GM21825 (cell line): Measurements from ENCODE around the gene PLCB2.

Source experiments
- ATAC-seq: cut with Tn5 transposase; IDR thresholded peaks from one replicate; pipeline ENCODE4 v1.9.1; 2021; ENCODE audit warnings: mild to moderate bottlenecking, moderate library complexity; ENCODE audit not compliant: unreplicated experiment

PLCB2 gene

DNA sequence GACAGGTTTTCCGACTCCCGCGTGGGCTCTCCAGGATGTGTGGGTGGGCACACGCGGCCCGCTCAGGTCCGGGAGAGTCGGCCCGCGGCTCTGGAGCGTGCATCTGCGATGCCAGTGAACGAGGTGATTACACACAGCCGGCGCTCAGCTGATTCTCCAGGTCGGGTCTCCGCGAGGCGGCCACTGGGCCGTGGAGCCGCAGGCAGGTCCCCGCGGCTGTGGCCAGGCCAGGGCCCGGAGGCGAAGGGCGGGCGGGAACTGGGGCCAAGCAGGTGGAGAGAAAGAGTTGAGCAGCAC lies 55.6 kb downstream of the PLCB2 start:
- ATAC-seq, result no peak

DNA sequence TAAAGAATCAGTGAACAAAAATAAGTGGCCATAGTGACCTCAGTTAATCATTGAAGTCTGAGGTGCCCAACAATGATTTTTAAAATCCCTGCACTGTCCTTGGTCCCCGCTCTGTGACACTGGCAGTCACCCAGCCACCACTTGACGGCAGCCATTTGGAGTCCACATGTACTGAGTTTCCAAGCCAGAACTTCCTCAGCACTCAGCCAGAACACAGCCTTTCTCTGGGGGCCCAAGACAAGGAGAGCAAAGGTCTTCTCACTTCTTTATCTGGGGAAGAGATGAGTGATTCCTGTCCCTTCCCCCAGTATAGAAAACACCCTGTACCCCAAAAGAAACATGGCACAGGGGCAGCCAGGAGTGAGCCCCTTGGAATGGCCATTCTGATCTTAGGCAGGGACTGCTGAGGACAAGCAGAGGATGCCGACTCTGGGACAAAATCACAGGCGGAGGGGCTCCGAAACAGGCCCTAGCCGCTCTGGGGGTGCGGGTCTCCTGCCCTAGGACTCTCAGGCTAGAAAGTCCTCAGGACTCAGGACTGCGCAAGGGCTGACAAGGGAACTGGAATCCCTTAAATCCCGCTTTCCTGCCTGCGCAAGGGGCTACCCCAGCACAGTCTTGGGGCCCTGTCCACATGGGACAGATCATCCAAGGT lies 56.1 kb downstream of the PLCB2 start:
- no peak for ATAC-seq

DNA sequence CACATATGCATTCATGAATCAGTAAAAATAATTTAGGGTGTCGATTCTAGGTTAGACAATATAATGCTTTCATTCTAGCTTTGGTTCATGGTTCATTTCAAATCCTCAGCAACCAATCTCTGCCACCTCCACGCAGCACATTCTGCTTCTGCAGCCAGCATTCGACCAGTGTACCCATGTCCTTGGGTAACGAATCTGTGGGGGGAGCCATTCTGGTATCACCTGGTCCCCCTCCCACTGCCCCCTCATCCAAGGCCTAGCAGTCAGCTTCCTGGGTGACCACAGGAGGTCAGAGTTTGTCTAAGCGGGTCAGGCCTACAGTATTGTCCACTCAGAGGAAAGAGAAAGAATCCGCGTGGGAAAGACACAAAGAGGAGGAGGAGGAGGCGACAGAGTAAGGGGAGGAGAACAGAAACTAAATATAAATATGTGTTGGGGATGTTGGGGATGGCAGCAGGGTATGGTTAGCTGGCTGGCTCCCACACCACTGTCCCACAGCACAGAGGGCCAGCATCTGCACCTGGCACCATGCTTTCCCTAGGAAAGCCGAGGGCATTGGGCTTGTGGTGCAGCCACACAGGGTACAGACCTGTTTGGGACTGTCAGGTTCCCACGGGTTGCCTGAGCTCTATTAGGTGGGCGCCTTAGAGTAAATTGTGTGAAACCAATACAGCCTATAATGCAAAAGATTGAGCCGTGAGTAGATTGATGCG lies 56.8 kb downstream of the PLCB2 start:
- ATAC-seq, result no peak

DNA sequence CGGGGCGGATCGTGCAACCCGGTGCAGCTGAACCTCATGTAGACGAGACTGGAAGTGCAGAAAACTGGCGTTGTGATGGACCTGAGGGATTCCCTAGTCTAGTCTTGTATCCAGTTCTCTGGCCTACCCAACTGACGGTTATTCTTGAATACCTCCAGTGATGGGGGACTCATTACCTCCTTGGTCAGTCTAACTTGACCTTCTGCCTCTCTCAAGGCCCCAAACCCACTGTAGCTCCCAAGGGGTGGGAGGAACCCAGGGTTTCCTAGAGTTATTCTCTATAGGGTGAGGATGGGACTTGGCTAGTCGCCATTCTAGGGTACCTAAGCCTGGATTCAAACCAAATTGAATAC lies 57.5 kb downstream of the PLCB2 start:
- ATAC-seq, result no peak

DNA sequence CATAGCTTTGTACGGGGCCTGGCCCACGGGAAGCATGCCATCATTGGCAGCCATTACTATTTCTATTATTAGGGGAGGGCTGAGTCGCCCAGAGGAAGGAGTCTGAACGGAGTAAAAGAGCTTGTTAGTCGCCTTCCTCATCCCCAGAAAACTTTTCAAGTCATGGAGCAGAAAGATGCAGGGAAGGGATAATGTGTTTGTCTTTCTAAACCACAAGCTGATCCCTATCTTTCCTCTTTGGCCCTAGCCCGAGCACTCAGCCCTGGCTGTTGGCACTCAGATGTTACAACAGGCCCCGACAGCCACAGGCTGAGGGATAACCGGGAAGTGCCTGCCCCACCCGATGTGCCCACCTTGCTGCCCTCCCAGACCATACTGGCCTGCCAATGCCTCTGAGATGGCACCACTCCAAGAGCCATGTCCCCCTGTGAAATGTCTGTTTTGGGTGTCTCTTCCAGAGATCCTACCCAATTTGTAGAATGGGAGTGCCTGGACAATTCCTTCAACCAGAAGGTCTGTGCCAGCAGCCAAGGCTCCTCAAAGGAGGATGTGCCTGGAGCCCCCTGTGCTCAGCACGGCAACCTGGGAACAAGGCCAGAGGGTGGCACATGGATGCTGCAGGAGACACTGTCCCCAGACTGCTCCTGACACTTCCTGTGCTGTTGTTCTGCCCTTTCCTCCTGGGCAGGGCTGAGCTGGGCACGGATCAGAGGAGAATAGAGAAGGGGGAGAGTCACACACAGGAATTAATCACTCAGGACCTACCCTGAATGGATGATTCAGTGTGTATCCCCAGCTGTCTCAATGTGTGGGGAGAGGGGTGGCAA lies 58.0 kb downstream of the PLCB2 start:
- no peak for ATAC-seq

DNA sequence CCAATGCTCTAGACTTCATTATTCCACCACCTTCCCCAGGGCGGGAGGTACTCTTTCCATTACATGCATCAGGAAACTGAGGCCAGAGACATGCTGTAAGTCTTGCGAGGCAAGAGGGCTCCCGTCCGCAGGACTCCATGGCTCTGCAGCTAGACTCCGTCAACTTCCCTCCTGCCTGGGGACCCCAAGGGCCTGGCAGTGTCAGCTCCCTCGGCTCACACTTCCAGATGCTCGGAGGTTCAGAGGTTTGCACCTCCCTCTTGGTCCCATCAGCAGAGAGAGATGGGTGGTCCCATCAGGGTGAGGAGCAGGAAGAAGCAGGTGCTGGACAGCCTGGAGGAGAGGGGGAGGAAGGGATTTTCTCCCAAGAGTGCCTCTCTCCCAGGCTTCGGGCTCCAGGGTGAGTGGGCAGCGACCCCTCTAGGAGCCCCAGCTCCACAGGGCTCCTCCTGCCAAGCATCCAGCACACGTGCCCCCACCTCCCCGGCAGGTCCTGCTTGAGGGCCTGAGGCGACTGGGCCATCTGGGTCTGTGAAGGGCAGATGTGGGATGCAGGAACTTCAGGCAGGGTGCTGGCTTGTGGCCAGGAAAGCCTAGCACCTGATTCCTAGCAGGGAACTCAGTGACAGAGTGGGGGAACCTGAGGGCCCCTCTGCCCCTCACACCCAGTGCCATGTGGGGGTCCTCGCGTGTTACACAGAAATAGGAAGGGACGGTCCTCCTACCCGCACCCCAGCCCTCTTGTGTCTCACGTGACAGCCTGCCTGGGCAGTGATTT lies 59.5 kb downstream of the PLCB2 start:
- no peak for ATAC-seq

DNA sequence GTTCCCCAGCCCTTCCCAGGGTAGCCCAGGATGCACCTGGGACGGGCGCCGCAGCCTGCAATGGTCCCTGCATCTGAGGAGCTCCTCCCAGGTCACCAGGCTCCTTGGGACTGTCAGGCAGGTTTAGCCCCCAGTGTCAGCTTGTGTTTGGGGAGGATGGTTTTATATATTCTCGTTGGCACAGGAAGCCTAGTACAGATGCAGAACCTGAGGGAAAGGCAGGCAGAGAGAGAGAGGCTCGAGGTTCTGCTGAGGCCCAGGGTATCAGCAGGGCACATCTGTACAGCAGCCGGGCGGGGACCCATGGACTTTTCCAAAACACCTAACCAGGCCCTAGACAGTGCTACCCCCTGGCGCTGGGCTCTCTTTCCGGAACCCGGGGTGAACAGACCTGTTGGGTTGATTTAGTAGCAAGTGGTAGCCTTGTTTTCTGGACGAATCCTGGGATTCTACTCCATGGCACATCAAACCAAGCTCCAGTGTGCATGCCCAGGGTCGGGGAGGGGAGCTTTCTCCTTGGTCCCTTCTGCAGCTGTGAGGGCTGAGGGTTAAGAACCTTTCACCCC lies 60.2 kb downstream of the PLCB2 start:
- ATAC-seq, result no peak

DNA sequence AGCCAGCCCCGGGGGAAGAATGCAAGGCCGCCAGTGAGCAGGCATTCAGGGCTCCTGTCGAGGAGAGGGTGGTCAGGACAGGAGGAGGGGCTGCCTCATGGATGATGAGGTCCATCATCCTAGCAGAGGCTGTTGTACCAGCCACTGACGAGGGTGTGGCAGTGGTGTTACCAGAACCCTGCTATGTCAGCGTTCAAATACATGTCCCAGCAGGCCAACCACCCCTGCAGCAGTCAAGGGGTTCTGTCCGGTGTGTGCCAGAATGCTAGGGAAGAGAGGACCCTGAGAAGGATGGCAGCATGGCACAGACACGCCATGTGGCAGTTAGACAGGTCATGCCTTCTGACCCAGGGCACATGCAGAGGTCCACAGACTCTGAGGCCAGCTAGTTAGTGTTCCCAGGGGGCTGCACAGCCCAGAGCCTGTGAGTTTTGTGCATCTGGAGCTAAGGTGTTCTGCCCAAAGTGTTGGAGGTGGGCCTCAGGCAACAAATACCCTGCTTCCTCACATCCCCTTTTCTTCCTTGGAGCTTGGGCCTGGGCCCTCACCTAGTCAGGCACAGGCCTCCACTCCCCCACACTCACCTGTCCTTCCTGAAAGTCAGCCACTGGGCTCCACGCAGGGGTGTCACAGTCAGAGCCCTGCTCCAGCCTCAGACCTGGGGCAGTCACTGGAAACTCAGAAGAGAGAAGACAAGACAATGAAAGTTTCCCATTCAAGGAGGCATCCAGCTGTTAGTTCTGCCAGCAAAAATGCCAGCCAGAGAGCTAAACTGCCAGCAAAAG lies 61.0 kb downstream of the PLCB2 start:
- no peak for ATAC-seq

DNA sequence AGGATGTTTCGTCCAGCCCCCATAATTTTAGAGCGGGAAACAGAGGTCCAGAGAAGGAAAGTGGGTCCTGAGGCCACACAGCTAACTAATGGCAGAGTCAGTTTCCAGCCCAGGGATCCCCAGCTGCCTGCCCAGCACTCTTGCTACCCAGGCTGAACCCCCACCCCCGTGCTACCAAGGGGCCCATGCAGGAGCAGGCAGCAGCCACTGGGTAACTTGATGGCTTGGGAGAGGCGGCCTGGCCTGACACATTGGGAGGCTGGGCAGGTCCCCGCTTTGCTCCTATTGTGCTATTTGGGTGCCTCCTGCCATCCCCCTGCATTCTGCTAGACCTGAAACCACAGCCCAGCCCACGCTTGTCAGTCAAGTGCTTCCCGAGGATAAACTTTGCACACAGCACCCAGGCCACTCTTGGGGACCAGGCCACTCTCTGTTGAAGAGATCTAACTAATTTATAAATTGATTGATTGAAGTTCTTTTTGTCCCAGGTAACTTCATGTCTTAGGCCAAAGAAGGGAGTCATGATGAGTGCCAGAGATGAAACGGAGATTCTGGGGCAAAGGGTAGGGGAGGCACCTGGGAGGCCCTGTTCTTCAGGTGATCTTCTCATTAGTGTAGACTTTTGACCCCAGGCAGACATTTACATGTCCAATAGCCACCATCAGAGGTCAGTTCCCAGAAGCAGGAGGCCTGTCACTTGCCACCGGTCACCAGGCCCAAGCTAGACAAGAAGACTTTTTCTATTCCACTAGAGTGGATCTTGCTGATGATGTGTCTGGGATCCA lies 61.9 kb downstream of the PLCB2 start:
- no peak for ATAC-seq

DNA sequence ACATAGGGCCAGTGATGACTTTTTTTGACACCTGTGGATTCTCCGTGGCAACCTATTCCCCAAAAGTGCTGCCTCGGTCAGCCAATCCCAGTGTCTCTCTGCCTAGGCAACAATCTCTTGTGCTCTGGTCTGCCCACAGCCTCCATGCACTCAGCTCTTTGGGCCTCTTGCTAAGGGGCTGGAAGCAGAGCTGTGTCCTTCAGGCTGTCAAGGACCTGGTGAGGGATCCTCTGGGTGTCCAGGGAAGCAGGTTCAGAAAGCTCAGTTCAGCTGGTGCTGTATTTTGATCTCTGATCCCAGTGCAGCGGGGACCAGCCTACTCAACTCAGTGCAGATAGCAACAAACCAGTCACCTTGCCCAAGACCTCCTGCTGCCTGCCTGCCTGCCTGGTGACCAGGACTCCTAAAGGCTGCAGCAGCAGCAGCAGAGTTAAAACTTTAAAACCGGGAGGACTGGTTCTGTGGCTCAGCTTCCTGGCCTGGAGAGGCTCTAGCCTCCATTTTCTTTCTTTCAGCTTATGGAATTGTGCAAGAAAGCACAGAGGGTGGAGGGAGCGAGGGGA lies 62.7 kb downstream of the PLCB2 start:
- no peak for ATAC-seq

DNA sequence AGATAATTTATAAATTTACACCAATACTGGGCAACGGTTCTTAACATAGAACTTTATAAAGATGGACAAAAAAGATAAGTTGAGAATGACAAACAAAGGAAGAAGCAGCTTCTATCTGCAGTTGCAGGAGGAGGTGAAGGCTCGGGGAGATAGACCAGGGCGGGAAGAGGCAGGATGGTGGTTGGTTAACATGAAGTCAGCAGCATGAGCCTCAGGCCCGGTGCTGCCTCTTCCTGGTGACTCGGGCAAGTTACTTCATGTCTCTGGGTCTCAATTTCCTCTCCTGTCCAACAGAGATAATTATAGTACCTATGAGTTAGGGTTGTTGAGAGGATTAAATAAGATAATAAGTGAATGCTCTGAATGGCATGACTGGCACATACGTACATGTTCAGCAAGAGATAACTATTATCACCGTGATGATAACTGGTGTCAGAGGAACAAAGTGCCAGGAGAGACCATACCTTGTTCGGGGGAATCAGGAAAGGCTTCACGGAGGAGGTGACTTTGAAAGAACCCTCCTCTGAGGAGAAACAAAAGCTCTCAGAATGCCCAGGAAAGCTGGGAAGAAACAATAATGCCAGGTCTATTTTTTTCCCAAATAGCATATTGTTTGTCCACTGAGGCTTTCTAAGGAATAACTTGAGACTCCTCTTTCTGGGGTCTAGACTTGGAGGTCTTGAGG lies 64.5 kb downstream of the PLCB2 start:
- ATAC-seq, result no peak

DNA sequence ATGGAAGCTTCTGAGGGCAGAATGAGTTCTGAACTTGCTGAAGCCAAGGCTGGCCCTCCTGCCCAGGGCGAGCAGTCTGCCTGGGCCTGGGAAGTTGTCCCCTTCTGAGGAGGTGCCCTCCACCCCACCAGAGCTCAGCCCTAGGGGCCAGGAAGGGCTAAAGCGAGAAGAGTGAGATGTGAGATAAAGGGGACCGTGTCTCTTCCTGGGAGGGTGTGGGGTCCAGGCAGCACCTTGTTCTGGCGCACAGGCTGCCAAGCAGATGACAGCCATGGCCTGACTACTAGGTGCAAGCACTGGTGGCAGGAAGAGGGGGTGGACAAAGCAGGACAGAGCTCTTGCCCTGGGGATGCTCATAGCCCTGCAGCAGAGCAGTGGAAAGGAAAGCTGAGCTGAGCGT lies 65.1 kb downstream of the PLCB2 start:
- ATAC-seq, result no peak

DNA sequence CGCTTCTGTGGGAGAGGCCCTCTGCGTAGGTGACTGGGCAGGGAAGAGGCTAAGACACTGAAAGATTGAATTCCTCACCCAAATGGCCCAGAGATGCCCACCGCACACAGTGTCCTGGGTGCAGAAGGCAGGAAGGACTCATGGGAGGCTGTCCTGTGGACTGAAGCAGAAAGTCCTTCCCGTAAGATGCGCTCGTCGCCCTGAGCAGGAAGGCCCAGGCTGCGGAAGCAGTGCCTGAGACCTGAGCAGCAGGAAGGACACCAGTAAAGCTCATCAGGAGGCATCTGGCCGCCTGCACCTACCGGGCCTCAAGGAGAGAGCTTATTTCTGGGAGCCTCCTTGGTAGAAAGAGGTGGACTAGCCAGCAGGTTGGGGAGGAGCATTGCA lies 65.5 kb downstream of the PLCB2 start:
- ATAC-seq, result no peak

DNA sequence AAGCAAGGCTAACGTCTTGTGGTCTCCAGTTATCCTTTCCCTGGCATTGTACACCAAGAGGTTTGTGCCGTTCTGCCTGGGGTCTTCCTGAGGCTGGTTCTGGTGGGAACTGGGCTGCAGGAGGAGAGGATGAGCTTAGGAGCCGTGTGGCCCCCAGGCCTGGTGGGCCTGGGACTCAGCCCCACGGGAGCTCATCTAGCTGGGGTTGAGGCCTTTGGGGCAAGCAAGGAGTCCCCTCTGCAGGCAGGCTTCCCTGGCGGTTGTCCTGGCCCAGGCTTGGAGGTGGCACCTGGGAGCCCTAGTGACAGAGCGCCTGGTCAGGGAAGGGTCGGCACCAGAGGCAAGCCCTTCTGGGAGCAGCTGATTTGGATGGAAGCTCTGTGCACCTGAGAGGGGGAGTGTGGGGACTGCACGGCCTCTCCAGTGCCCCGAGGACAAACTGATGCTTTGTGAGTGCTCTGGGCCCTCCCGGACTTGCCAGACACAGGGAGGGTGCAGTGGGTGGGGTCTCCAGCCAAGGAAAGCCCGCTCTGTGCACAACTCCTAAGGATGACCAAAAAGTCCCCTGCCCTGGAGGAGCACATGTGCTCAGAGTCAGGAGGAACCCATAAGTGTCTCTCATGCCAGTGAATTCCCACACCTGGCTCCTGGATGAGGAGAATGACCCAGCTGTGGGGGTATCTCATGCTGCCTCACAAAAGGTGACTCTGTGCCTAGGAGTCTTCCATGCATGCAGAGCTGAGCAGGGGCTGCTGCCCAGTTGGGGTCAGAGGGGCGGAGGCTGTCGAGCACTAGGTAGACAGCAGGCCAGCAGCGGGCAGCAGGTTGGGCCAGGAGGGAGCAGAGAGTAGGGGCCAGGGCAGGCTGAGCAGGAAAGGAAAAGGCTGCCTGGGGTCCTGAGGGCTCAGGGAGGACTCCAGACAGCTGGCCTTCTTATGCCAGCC lies 66.2 kb downstream of the PLCB2 start:
- ATAC-seq, result no peak

DNA sequence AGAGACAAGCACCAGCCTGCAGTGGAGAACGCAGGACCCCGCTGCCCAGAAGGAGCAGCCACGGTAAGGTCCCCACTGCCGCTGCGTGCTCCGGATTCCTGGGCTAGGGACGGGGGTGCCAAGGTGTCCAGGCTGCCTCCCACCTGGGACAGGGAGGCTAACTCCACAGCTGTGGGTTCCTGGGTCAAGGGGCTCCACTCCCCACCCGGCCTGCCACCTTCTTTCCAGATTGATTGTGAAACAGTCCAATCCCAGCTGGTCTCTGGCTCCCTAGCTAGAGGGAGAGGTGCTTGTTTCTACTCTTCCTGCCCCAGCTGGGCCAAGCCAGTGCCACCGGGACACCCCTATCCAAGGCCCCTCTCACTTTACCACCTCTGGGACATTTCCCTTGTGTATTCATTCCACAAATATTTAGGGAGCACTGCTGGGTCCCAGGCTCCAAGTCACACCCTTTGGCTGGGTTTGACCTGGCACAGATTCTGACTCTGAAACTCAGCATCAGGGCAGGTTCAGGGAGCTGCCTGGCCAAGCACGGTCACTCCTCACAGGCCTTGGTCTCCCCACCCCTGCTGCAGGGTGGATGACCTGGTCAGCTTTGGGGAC lies 67.0 kb downstream of the PLCB2 start:
- ATAC-seq, result no peak

DNA sequence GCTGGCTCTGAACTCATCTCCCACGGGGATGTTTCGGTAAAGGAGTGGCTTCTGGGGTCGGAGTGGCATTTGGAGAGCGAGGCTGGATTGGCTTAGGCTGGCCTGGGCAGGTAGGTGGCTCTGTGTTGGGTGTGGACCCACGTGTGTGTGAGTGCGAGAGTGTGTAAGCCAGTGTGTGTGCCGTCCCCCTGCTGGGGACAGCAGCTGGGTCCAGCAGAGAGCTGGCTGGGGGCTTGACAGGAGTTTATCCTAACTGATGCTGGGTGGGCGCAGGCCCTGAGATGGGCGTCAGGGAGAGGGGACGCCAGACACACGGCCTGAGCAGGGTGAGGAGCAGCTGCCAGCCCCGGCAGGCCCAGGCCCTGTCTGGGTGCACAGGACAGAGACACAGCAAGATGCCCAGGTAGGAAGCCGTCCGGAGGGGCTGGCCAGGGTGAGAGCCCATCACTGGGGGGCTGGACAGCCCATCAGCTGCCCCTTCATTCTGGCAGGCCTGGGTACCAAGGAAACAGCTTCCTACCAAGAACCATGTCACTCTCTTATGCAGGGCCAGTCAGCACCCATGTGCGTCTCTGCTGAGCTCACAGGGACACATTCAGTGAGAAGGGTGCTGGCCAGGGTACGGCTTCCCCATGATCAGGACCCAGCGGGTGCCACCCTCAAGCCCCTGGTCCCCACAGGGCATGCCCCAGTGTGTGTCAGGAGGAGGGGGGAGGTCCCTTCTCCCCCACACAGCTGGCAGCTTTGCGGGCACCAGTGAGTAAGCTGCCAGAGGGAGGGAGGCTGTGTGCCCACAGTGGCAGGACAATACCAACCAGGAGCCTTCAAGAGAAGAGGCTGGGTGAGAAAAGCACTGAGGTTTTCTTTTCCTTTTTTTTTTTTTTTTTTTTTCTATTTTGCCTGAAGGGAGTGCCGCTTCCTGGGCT lies 67.8 kb downstream of the PLCB2 start:
- no peak for ATAC-seq
